Measurements from ENCODE around the gene MOCS1. TPM values are rescaled to one million over a fixed set of nuclear protein-coding genes. Genes with fewer than 3 reads are reported as not detected.

Gene MOCS1
- total RNA-seq, 4 donors from 2014 or later, result 26.4 to 61.7 (median 38.4) TPM

GRCh38 chr6:39891976-39892375, 42.3 kb downstream of the MOCS1 start:
- ATAC-seq, result no peak
- Histone ChIP-seq H3K4me3 (no peak overlapping the region), H3K9me3 (no peaks in the 10 kb centered on the region), H3K27me3 (no peaks in the 10 kb centered on the region), H3K27ac (peak overlapping the region in 1 of 4 donors; percentile 3), H3K4me1 (peaks cover 13 to 17% of the 10 kb centered on the region in 2 donors), H3K36me3 (peaks cover 2 to 6% of the 10 kb centered on the region in 2 donors)
- intact Hi-C loops (cut with DNase I; ENCODE audit: low total_unique reads) (loop anchor here (5.0 to 10.0 kb wide), 2 partner anchors 100 to 517 kb away; partner anchors contain the start of gene DAAM2), in situ Hi-C loops (cut with MboI; ENCODE audit: low sequenced_read_pairs in 4 of 4) (loop anchor here (25.0 kb wide), 1 partner anchor 530 kb away; no protein-coding TSS in a partner anchor)
- TF ChIP-seq CTCF (IDR thresholded peaks at IDR 0.05 in 4 of 5, conservative IDR thresholded peaks at IDR 0.05 in 1 of 5), result no peak
- TF ChIP-seq POLR2A (IDR thresholded peaks at IDR 0.05), result no peak
- DNase-seq, result no peak

- Histone ChIP-seq H3K27me3 (no peaks in the 10 kb centered on the region), H3K9me3 (no peaks in the 10 kb centered on the region), H3K36me3 (peaks cover 0 to 6% of the 10 kb centered on the region in 2 donors), H3K27ac (peak overlapping the region in 1 of 4 donors; percentile 3), H3K4me1 (peaks cover 13 to 20% of the 10 kb centered on the region in 2 donors), H3K4me3 (no peak overlapping the region)
- intact Hi-C loops (cut with DNase I; ENCODE audit: low total_unique reads), result loop anchor here (5.0 to 10.0 kb wide), 2 partner anchors 99 to 517 kb away; partner anchors contain the start of gene DAAM2
- no peak for DNase-seq
- no peak for ATAC-seq
- in situ Hi-C loops (cut with MboI; ENCODE audit: low sequenced_read_pairs in 4 of 4), result loop anchor here (25.0 kb wide), 1 partner anchor 529 kb away; no protein-coding TSS in a partner anchor
- TF ChIP-seq CTCF (IDR thresholded peaks at IDR 0.05 in 4 of 5, conservative IDR thresholded peaks at IDR 0.05 in 1 of 5), result no peak
- TF ChIP-seq POLR2A (IDR thresholded peaks at IDR 0.05), result no peak
These were observed 42.9 kb downstream of the MOCS1 start for GRCh38 chr6:39891353-39891752.

GRCh38 chr6:39889229-39889628, 45.0 kb downstream of the MOCS1 start:
- Histone ChIP-seq H3K4me1 (peaks cover 13 to 23% of the 10 kb centered on the region in 2 donors), H3K27ac (peak overlapping the region in 1 of 4 donors; percentile 66), H3K36me3 (peaks cover 0 to 6% of the 10 kb centered on the region in 2 donors), H3K27me3 (no peaks in the 10 kb centered on the region), H3K9me3 (no peaks in the 10 kb centered on the region), H3K4me3 (no peak overlapping the region)
- in situ Hi-C loops (cut with MboI; ENCODE audit: low sequenced_read_pairs in 4 of 4) (loop anchor here (25.0 kb wide), 1 partner anchor 527 kb away; no protein-coding TSS in a partner anchor), intact Hi-C loops (cut with DNase I; ENCODE audit: low total_unique reads) (no loop called here)
- TF ChIP-seq POLR2A (IDR thresholded peaks at IDR 0.05) (no peak), CTCF (IDR thresholded peaks at IDR 0.05 in 4 of 5, conservative IDR thresholded peaks at IDR 0.05 in 1 of 5) (no peak)
- no peak for DNase-seq
- ATAC-seq, result no peak

GRCh38 chr6:39887692-39888450, 46.4 kb downstream of the MOCS1 start:
- Histone ChIP-seq H3K4me3 (no peak overlapping the region), H3K4me1 (peaks cover 13 to 23% of the 10 kb centered on the region in 2 donors), H3K36me3 (peaks cover 0 to 6% of the 10 kb centered on the region in 2 donors), H3K27me3 (no peaks in the 10 kb centered on the region), H3K9me3 (no peaks in the 10 kb centered on the region), H3K27ac (peak overlapping the region; percentile 38 to 66 (median 51))
- no peak for TF ChIP-seq POLR2A (IDR thresholded peaks at IDR 0.05)
- TF ChIP-seq CTCF (IDR thresholded peaks at IDR 0.05 in 4 of 5, conservative IDR thresholded peaks at IDR 0.05 in 1 of 5), result no peak
- intact Hi-C loops (cut with DNase I; ENCODE audit: low total_unique reads), result no loop called here
- in situ Hi-C loops (cut with MboI; ENCODE audit: low sequenced_read_pairs in 4 of 4), result loop anchor here (25.0 kb wide), 1 partner anchor 526 kb away; no protein-coding TSS in a partner anchor
- DNase-seq (peak; percentile 58 to 70), ATAC-seq (peak; percentile 64 to 71)
